ENCODE results near the gene GULP1.

- TF ChIP-seq CTCF (IDR thresholded peaks at IDR 0.05) = no peak
- TF ChIP-seq POLR2A (IDR thresholded peaks at IDR 0.05) = no peak
Measured at GRCh38 chr2:188576651-188577050, 285.0 kb downstream of the GULP1 start.
